Neural cell (in vitro differentiated cells): ENCODE results near the gene AMPD2. TPM values are rescaled to one million over a fixed set of nuclear protein-coding genes. Genes with fewer than 3 reads are reported as not detected.

ENCODE experiments used
- H2AFZ ChIP-seq: fragments of 200-600, 300-800 bp; sonication (generic), shearing (Covaris generic); 2 replicates; pipeline ENCODE4 v1.6.0; 2014; ENCODE audit warnings: low read depth, mild to moderate bottlenecking, antibody characterized with exemption, low read length, moderate library complexity
- H3F3A ChIP-seq: fragments of 200-600 bp; shearing (Covaris generic); 2 replicates; pipeline ENCODE4 v1.6.1; 2016; ENCODE audit warnings: mild to moderate bottlenecking, moderate library complexity, mixed read lengths, antibody characterized with exemption, low read length; ENCODE audit not compliant: insufficient read depth, poor library complexity, severe bottlenecking
- H3K27ac ChIP-seq: fragments of 200-600, 300-800 bp; sonication (generic), shearing (Covaris generic); 2 replicates; pipeline ENCODE4 v1.5.1; 2014; ENCODE audit warnings: mild to moderate bottlenecking, low read length, moderate library complexity
- H3K27me3 ChIP-seq: fragments of 300-800, 200-600 bp; sonication (generic), shearing (Covaris generic); 2 replicates; pipeline ENCODE4 v1.6.0; 2014; ENCODE audit warnings: mild to moderate bottlenecking, low read depth, low read length, moderate library complexity; ENCODE audit not compliant: insufficient read depth
- H3K36me3 ChIP-seq: fragments of 300-800, 200-600 bp; sonication (generic), shearing (Covaris generic); 2 replicates; pipeline ENCODE4 v1.5.1; 2014; ENCODE audit warnings: mild to moderate bottlenecking, antibody characterized with exemption, low read length, moderate library complexity; ENCODE audit not compliant: insufficient read depth
- H3K4me2 ChIP-seq: fragments of 300-800, 200-600 bp; sonication (generic), shearing (Covaris generic); 2 replicates; pipeline ENCODE4 v1.6.0; 2014; ENCODE audit warnings: mild to moderate bottlenecking, low read length
- H3K4me3 ChIP-seq: fragments of 300-800, 200-600 bp; sonication (generic), shearing (Covaris generic); 2 replicates; pipeline ENCODE4 v1.5.1; 2014; ENCODE audit warnings: mild to moderate bottlenecking, low read length, moderate library complexity
- H3K79me2 ChIP-seq: fragments of 200-600 bp; shearing (Covaris generic); replicated peaks from 2 replicates; pipeline ENCODE4 v1.6.0; 2014; ENCODE audit warnings: mild to moderate bottlenecking, low read length, moderate library complexity; ENCODE audit not compliant: insufficient read depth
- H3K9ac ChIP-seq: fragments of 300-800, 200-600 bp; sonication (generic), shearing (Covaris generic); 2 replicates; pipeline ENCODE4 v1.6.1; 2016; ENCODE audit warnings: mild to moderate bottlenecking, low read length, mixed read lengths
- H3K9me2 ChIP-seq: fragments of 200-600 bp; shearing (Covaris generic); 2 replicates; pipeline ENCODE4 v1.6.1; 2016; ENCODE audit warnings: mild to moderate bottlenecking, low read length, mixed read lengths; ENCODE audit not compliant: insufficient read depth
- H3K9me3 ChIP-seq: fragments of 200-600, 300-800 bp; sonication (generic), shearing (Covaris generic); 2 replicates; pipeline ENCODE4 v1.6.1; 2016; ENCODE audit warnings: mild to moderate bottlenecking, mixed run types, low read length, moderate library complexity, mixed read lengths
- H4K20me1 ChIP-seq: fragments of 200-600 bp; shearing (Covaris generic); 2 replicates; pipeline ENCODE4 v1.6.1; 2016; ENCODE audit warnings: mild to moderate bottlenecking, mixed run types; ENCODE audit not compliant: insufficient read depth
- CTCF ChIP-seq: fragments of 450-650 bp; IDR thresholded peaks from 2 replicates; pipeline ENCODE4 v1.5.1; 2014; ENCODE audit warnings: antibody characterized with exemption, mild to moderate bottlenecking, moderate library complexity; ENCODE audit not compliant: poor library complexity, severe bottlenecking
- EP300 ChIP-seq: fragments of 450-650 bp; conservative IDR thresholded peaks from 2 replicates; pipeline ENCODE4 v1.6.1; 2014; ENCODE audit warnings: antibody characterized with exemption, mild to moderate bottlenecking, moderate library complexity; ENCODE audit not compliant: poor library complexity, severe bottlenecking
- EZH2 ChIP-seq: fragments of 200-600, 300-800 bp; shearing (Covaris generic), sonication (generic); IDR thresholded peaks from 2 replicates; pipeline ENCODE4 v1.6.1; 2014; ENCODE audit warnings: antibody characterized with exemption, low read length, borderline replicate concordance, mild to moderate bottlenecking; ENCODE audit not compliant: insufficient read depth, poor library complexity, severe bottlenecking
- MXI1 ChIP-seq: fragments of 450-650 bp; conservative IDR thresholded peaks from 2 replicates; pipeline ENCODE4 v1.6.1; 2014; ENCODE audit warnings: antibody characterized with exemption, mild to moderate bottlenecking; ENCODE audit not compliant: poor library complexity, severe bottlenecking
- POLR2AphosphoS5 ChIP-seq: IDR thresholded peaks from 2 replicates; pipeline ENCODE4 v1.6.1; 2012
- RAD21 ChIP-seq: fragments of 450-650 bp; conservative IDR thresholded peaks from 2 replicates; pipeline ENCODE4 v1.6.1; 2014; ENCODE audit warnings: antibody characterized with exemption, mild to moderate bottlenecking, moderate library complexity
- REST ChIP-seq: IDR thresholded peaks from 2 replicates; pipeline ENCODE4 v1.6.1; 2012; ENCODE audit warnings: borderline replicate concordance
- SMC3 ChIP-seq: fragments of 450-650 bp; conservative IDR thresholded peaks from 2 replicates; pipeline ENCODE4 v1.6.1; 2014; ENCODE audit warnings: antibody characterized with exemption, mild to moderate bottlenecking, moderate library complexity; ENCODE audit not compliant: poor library complexity
- TAF1 ChIP-seq: IDR thresholded peaks from 2 replicates; pipeline ENCODE4 v1.6.1; 2012; ENCODE audit warnings: low read depth
- polyA plus RNA-seq: library from polyadenylated mRNA; depleted of rRNA; stranded (reverse); fragments of >200 nt; gene quantifications from 2 replicates; pipeline ENCODE4 v1.2.3, GENCODE V29; 2014

Gene AMPD2
- polyA plus RNA-seq, 1 donor from 2014 or later: 104 TPM

- Histone ChIP-seq H3K36me3 (no peaks in the 10 kb centered on the region), H3K27me3 (no peaks in the 10 kb centered on the region), H3K79me2 (no peaks in the 10 kb centered on the region), H3K9me3 (no peaks in the 10 kb centered on the region), H3K27ac (no peak overlapping the region), H3K4me3 (no peak overlapping the region), H3K4me2 (no peak overlapping the region), H4K20me1 (no peaks in the 10 kb centered on the region), H3K9ac (no peak overlapping the region), H3F3A (no peaks in the 10 kb centered on the region), H3K9me2 (no peaks in the 10 kb centered on the region), H2AFZ (no peak overlapping the region)
- no peak for TF ChIP-seq POLR2AphosphoS5
- no peak for TF ChIP-seq CTCF
- TF ChIP-seq RAD21: no peak
- no peak for TF ChIP-seq SMC3
- TF ChIP-seq TAF1: no peak
- no peak for TF ChIP-seq EP300
- TF ChIP-seq EZH2: no peak
These were observed 37.8 kb downstream of the AMPD2 start for GRCh38 chr1:109657395-109657794.

- no peak overlapping the region for H2AFZ ChIP-seq
- no peaks in the 10 kb centered on the region for H3K36me3 ChIP-seq
- no peak overlapping the region for H3K4me2 ChIP-seq
- no peak overlapping the region for H3K27ac ChIP-seq
- H4K20me1 ChIP-seq: no peaks in the 10 kb centered on the region
- H3K79me2 ChIP-seq: no peaks in the 10 kb centered on the region
- no peak overlapping the region for H3K9ac ChIP-seq
- TF ChIP-seq MXI1 (no peak), RAD21 (no peak), CTCF (no peak), REST (no peak), EP300 (no peak), SMC3 (no peak), EZH2 (no peak), TAF1 (no peak), POLR2AphosphoS5 (no peak)
- no peak overlapping the region for H3K4me3 ChIP-seq
- no peaks in the 10 kb centered on the region for H3F3A ChIP-seq
- H3K9me3 ChIP-seq: no peaks in the 10 kb centered on the region
- no peaks in the 10 kb centered on the region for H3K27me3 ChIP-seq
- no peaks in the 10 kb centered on the region for H3K9me2 ChIP-seq
These were observed 38.3 kb downstream of the AMPD2 start for GRCh38 chr1:109657970-109658369.
